Neural progenitor cell (in vitro differentiated cells): ENCODE data around the gene SLC6A3. TPM values are rescaled to one million over a fixed set of nuclear protein-coding genes. Genes with fewer than 3 reads are reported as not detected.
"Not testable (repeated sequence)": the region's sequence is repeated elsewhere in the genome, so short reads cannot be mapped to it uniquely, and the experiment has no call there.

ENCODE experiments used
- DNase-seq: peaks from one replicate; pipeline ENCODE4 v3.0.0-alpha.2; 2016; ENCODE audit warnings: low spot score
- H2AFZ ChIP-seq: fragments of 200-600 bp; sonication (generic); replicated peaks from 2 replicates; pipeline ENCODE4 v1.6.1; 2016; ENCODE audit warnings: antibody characterized with exemption
- H3F3A ChIP-seq: fragments of 200-600 bp; sonication (generic); 2 replicates; pipeline ENCODE4 v1.6.1; 2016; ENCODE audit warnings: antibody characterized with exemption, low read depth
- H3K27ac ChIP-seq: fragments of 200-600 bp; sonication (generic); 2 replicates; pipeline ENCODE4 v1.5.1; 2016; ENCODE audit warnings: mild to moderate bottlenecking
- H3K27me3 ChIP-seq: fragments of 200-600 bp; sonication (generic); 2 replicates; pipeline ENCODE4 v1.6.1; 2016; ENCODE audit warnings: mild to moderate bottlenecking, moderate library complexity
- H3K36me3 ChIP-seq: fragments of 200-600 bp; sonication (generic); 2 replicates; pipeline ENCODE4 v1.5.1; 2016
- H3K4me1 ChIP-seq: fragments of 200-600 bp; sonication (generic); 2 replicates; pipeline ENCODE4 v1.6.1; 2016; ENCODE audit warnings: mixed run types
- H3K4me2 ChIP-seq: fragments of 200-600 bp; sonication (generic); 2 replicates; pipeline ENCODE4 v1.6.1; 2016
- H3K4me3 ChIP-seq: fragments of 200-600 bp; sonication (generic); 2 replicates; pipeline ENCODE4 v1.5.1; 2016
- H3K79me2 ChIP-seq: fragments of 200-600 bp; sonication (generic); 2 replicates; pipeline ENCODE4 v1.6.1; 2016; ENCODE audit warnings: low read depth
- H3K9ac ChIP-seq: fragments of 200-600 bp; sonication (generic); 2 replicates; pipeline ENCODE4 v1.6.1; 2016
- H3K9me3 ChIP-seq: fragments of 200-600 bp; sonication (generic); 2 replicates; pipeline ENCODE4 v1.5.1; 2016; ENCODE audit warnings: low read depth
- H4K20me1 ChIP-seq: fragments of 200-600 bp; sonication (generic); 2 replicates; pipeline ENCODE4 v1.6.1; 2016; ENCODE audit warnings: low read depth
- H3K27ac Mint-ChIP-seq: 3 replicates; pipeline ENCODE4 v1.8.0; 2021; ENCODE audit warnings: mixed read lengths
- H3K27me3 Mint-ChIP-seq: 2 replicates; pipeline ENCODE4 v1.8.0; 2022; ENCODE audit warnings: low read depth, mild to moderate bottlenecking, inconsistent platforms, moderate library complexity, mixed read lengths; ENCODE audit not compliant: insufficient read depth
- H3K36me3 Mint-ChIP-seq: 3 replicates; pipeline ENCODE4 v1.8.0; 2021; ENCODE audit warnings: mixed read lengths
- H3K4me1 Mint-ChIP-seq: 3 replicates; pipeline ENCODE4 v1.8.0; 2021; ENCODE audit warnings: mixed read lengths
- H3K4me3 Mint-ChIP-seq: 3 replicates; pipeline ENCODE4 v1.8.0; 2021; ENCODE audit warnings: mild to moderate bottlenecking, moderate library complexity, mixed read lengths
- H3K9me3 Mint-ChIP-seq: 3 replicates; pipeline ENCODE4 v1.8.0; 2020; ENCODE audit warnings: mixed read lengths
- CTCF ChIP-seq: fragments of 200-600 bp; sonication (generic); IDR thresholded peaks from 2 replicates; pipeline ENCODE4 v1.5.1; 2017; ENCODE audit warnings: antibody characterized with exemption, mild to moderate bottlenecking
- EZH2 ChIP-seq: fragments of 200-600 bp; sonication (generic); IDR thresholded peaks from 2 replicates; pipeline ENCODE4 v1.6.1; 2017; ENCODE audit warnings: antibody characterized with exemption, mild to moderate bottlenecking, moderate library complexity
- EZH2phosphoT487 ChIP-seq: fragments of 200-600 bp; sonication (generic); IDR thresholded peaks from 2 replicates; pipeline ENCODE4 v1.6.1; 2017; ENCODE audit warnings: antibody characterized with exemption
- total RNA-seq: library from RNA; depleted of rRNA; stranded (reverse); fragments of >200 nt; gene quantifications from 2 replicates; pipeline ENCODE4 v1.2.3, GENCODE V29; 2015; ENCODE audit warnings: low replicate concordance

The SLC6A3 gene
- total RNA-seq, 1 donor from 2014 or later: 0.32 TPM

DNA sequence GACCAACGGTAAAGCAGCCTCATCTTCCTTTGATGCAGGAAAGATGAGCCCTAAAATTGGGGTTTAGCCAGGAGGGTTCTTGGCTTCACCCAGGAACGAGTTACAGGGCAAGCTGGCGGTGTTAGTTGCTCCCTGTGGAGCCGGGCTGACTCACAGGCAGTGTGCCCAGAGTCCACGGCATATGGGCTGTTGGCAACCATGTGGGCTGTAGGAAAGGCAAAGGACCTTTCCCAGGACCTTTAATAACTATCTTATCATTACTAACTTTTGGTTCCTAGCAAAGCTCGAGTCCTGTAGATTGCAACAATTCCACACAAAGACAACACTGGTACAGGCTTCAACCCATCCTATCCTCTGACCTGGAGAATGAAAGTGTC is 70.6 kb downstream of the SLC6A3 start:
- H3K36me3 Mint-ChIP-seq: no peaks in the 10 kb centered on the region
- peaks cover 31% of the 10 kb centered on the region for H3K27me3 Mint-ChIP-seq
- H3K36me3 ChIP-seq: no peaks in the 10 kb centered on the region

GRCh38 chr5:1374030-1374678 is 71.1 kb downstream of the SLC6A3 start:
- peaks cover 29% of the 10 kb centered on the region for H3K27me3 Mint-ChIP-seq
- H3K27ac Mint-ChIP-seq: no peak overlapping the region
- no peak overlapping the region for H3K4me2 ChIP-seq

More for the DNA sequence above, 70.6 kb downstream of the SLC6A3 start:
- Histone ChIP-seq H3K9ac (no peak overlapping the region), H2AFZ (no peak overlapping the region), H3K79me2 (no peaks in the 10 kb centered on the region), H3F3A (no peaks in the 10 kb centered on the region), H3K27me3 (peaks cover 14% of the 10 kb centered on the region), H3K4me1 (no peaks in the 10 kb centered on the region), H3K27ac (no peak overlapping the region), H3K4me3 (no peak overlapping the region), H4K20me1 (no peaks in the 10 kb centered on the region), H3K9me3 (peaks cover 1% of the 10 kb centered on the region), H3K4me2 (no peak overlapping the region)
- Mint-ChIP-seq H3K27ac (no peak overlapping the region), H3K9me3 (peaks cover 14% of the 10 kb centered on the region), H3K4me3 (no peak overlapping the region), H3K4me1 (no peaks in the 10 kb centered on the region)
- TF ChIP-seq EZH2phosphoT487 (no peak), CTCF (no peak), EZH2 (no peak)
- no peak for DNase-seq

GRCh38 chr5:1371972-1372342 is 73.3 kb downstream of the SLC6A3 start:
- H3K79me2 ChIP-seq, H3K36me3 Mint-ChIP-seq, H3K27ac ChIP-seq, H3K4me3 Mint-ChIP-seq, H2AFZ ChIP-seq, H3K4me2 ChIP-seq, H3K9ac ChIP-seq, H3K9me3 Mint-ChIP-seq, H3F3A ChIP-seq, H3K9me3 ChIP-seq, H3K27ac Mint-ChIP-seq, H3K4me3 ChIP-seq, H4K20me1 ChIP-seq, H3K27me3 ChIP-seq, DNase-seq, H3K36me3 ChIP-seq, H3K4me1 ChIP-seq, H3K4me1 Mint-ChIP-seq: not testable (repeated sequence)
- H3K27me3 Mint-ChIP-seq: peaks cover 25% of the 10 kb centered on the region

More at GRCh38 chr5:1374030-1374678, 71.1 kb downstream of the SLC6A3 start:
- Histone ChIP-seq H3K36me3 (no peaks in the 10 kb centered on the region), H3K79me2 (no peaks in the 10 kb centered on the region), H3K9me3 (no peaks in the 10 kb centered on the region), H3F3A (no peaks in the 10 kb centered on the region), H3K4me1 (no peaks in the 10 kb centered on the region), H4K20me1 (no peaks in the 10 kb centered on the region), H3K9ac (no peak overlapping the region), H3K27ac (no peak overlapping the region), H3K4me3 (no peak overlapping the region), H3K27me3 (peaks cover 9% of the 10 kb centered on the region), H2AFZ (no peak overlapping the region)
- Mint-ChIP-seq H3K4me1 (no peaks in the 10 kb centered on the region), H3K36me3 (no peaks in the 10 kb centered on the region), H3K4me3 (no peak overlapping the region), H3K9me3 (peaks cover 8% of the 10 kb centered on the region)
- no peak for DNase-seq
- TF ChIP-seq EZH2phosphoT487 (no peak), EZH2 (no peak), CTCF (no peak)

GRCh38 chr5:1371218-1371971 is 73.8 kb downstream of the SLC6A3 start:
- TF ChIP-seq EZH2phosphoT487 (no peak), EZH2 (no peak), CTCF (no peak)
- no peaks in the 10 kb centered on the region for H3K36me3 Mint-ChIP-seq
- Histone ChIP-seq H3K4me1 (no peaks in the 10 kb centered on the region), H3K4me3 (no peak overlapping the region), H4K20me1 (no peaks in the 10 kb centered on the region), H3K79me2 (no peaks in the 10 kb centered on the region), H3F3A (no peaks in the 10 kb centered on the region), H3K36me3 (no peaks in the 10 kb centered on the region), H3K4me2 (no peak overlapping the region), H3K27ac (no peak overlapping the region), H2AFZ (no peak overlapping the region), H3K27me3 (no peaks in the 10 kb centered on the region), H3K9ac (no peak overlapping the region), H3K9me3 (no peaks in the 10 kb centered on the region)
- H3K4me3 Mint-ChIP-seq: no peak overlapping the region
- H3K9me3 Mint-ChIP-seq: no peaks in the 10 kb centered on the region
- no peaks in the 10 kb centered on the region for H3K4me1 Mint-ChIP-seq
- no peak for DNase-seq
- no peak overlapping the region for H3K27ac Mint-ChIP-seq
- peaks cover 22% of the 10 kb centered on the region for H3K27me3 Mint-ChIP-seq
